Mammary epithelial cell (primary cell): Measurements from ENCODE around the gene RPS6KA5.

Experiments
- CTCF ChIP-seq, 2 donors: IDR thresholded peaks in 1 of 2; conservative IDR thresholded peaks in 1 of 2; 2 replicates each; pipeline ENCODE4 v1.5.1; 2011 to 2012; ENCODE audit warnings: inconsistent platforms in 2 of 2, low read length in 2 of 2, mild to moderate bottlenecking in 2 of 2, control low read depth in 1 of 2, low read depth in 1 of 2; ENCODE audit not compliant: insufficient read depth in 1 of 2; ENCODE audit errors: extremely low read depth in 1 of 2
- EZH2 ChIP-seq: IDR thresholded peaks from 2 replicates; pipeline ENCODE4 v1.6.1; 2012; ENCODE audit warnings: low read length, inconsistent platforms, borderline replicate concordance

GRCh38 chr14:90986510-90986909 lies 73.9 kb downstream of the RPS6KA5 start:
- TF ChIP-seq EZH2 = no peak
- no peak for TF ChIP-seq CTCF (conservative IDR thresholded peaks at IDR 0.05 in 1 of 2, IDR thresholded peaks at IDR 0.05 in 1 of 2; ENCODE audit: extremely low read depth in 1 of 2, insufficient read depth in 1 of 2, low read depth in 1 of 2, low read length in 2 of 2)
